ENCODE data around the gene SPATA25.

SPATA25 gene

GRCh38 chr20:45863543-45864470, 23.6 kb downstream of the SPATA25 start:
- H3K4me3 ChIP-seq (ENCODE audit: low read depth, low read length) = no peak overlapping the region
- no peak for TF ChIP-seq CTCF (IDR thresholded peaks at IDR 0.05; ENCODE audit: low read depth, low read length, missing control alignments)
- no peak for DNase-seq (ENCODE audit: low read depth)
- in situ Hi-C loops (cut with HindIII; ENCODE audit: low sequenced_read_pairs) = no loop called here

- H3K4me3 ChIP-seq (ENCODE audit: low read depth, low read length) = no peak overlapping the region
- in situ Hi-C loops (cut with HindIII; ENCODE audit: low sequenced_read_pairs) = no loop called here
- no peak for DNase-seq (ENCODE audit: low read depth)
- no peak for TF ChIP-seq CTCF (IDR thresholded peaks at IDR 0.05; ENCODE audit: low read depth, low read length, missing control alignments)
Measured at GRCh38 chr20:45861221-45862075, 26.0 kb downstream of the SPATA25 start.

- no peak overlapping the region for H3K4me3 ChIP-seq (ENCODE audit: low read depth, low read length)
- no peak for TF ChIP-seq CTCF (IDR thresholded peaks at IDR 0.05; ENCODE audit: low read depth, low read length, missing control alignments)
- no peak for DNase-seq (ENCODE audit: low read depth)
- in situ Hi-C loops (cut with HindIII; ENCODE audit: low sequenced_read_pairs) = no loop called here
Measured at GRCh38 chr20:45860560-45861220, 26.7 kb downstream of the SPATA25 start.

- in situ Hi-C loops (cut with HindIII; ENCODE audit: low sequenced_read_pairs) = no loop called here
- DNase-seq (ENCODE audit: low read depth) = no peak
- no peak for TF ChIP-seq CTCF (IDR thresholded peaks at IDR 0.05; ENCODE audit: low read depth, low read length, missing control alignments)
- no peak overlapping the region for H3K4me3 ChIP-seq (ENCODE audit: low read depth, low read length)
Measured at GRCh38 chr20:45859916-45860315, 27.5 kb downstream of the SPATA25 start.

DNA sequence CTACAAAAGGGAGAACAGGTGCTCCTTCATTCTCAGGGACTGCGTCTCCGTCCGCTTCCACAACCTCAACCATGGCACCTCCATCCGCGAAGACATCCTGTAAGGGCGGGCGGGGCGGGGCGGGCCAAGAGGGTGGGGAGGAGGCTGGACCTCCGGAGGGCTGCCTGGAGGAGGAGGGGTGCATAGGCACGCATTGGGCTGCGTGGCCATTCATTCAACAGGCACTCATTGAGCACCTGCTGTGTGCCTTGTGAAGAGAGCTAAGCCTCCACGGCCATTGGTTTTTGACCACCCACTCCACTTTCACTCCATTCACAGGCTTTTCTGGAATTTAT, 29.6 kb downstream of the SPATA25 start:
- no peak for TF ChIP-seq CTCF (IDR thresholded peaks at IDR 0.05; ENCODE audit: low read depth, low read length, missing control alignments)
- peak overlapping the region; percentile 73 for H3K4me3 ChIP-seq (ENCODE audit: low read depth, low read length)
- in situ Hi-C loops (cut with HindIII; ENCODE audit: low sequenced_read_pairs) = no loop called here
- no peak for DNase-seq (ENCODE audit: low read depth)
